DOHH2 (cell line): ENCODE measurements around the gene PNMA3.

Experiments used
- CTCF ChIP-seq: fragments of 200-600 bp; sonication (generic); IDR thresholded peaks from one replicate; pipeline ENCODE4 v1.5.1; 2014; ENCODE audit warnings: antibody characterized with exemption, mild to moderate bottlenecking, low read depth, low read length; ENCODE audit not compliant: poor library complexity, severe bottlenecking
- EZH2phosphoT487 ChIP-seq: fragments of 200-600 bp; sonication (generic); IDR thresholded peaks from 2 replicates; pipeline ENCODE4 v1.6.1; 2017; ENCODE audit warnings: borderline replicate concordance, mild to moderate bottlenecking, antibody characterized with exemption, low read length, moderate library complexity, mixed read lengths

- TF ChIP-seq CTCF: no peak
- TF ChIP-seq EZH2phosphoT487: no peak
Measured at GRCh38 chrX:153059191-153060094, 3.2 kb downstream of the PNMA3 start.
